Stimulated activated CD4-positive, alpha-beta T cell treated with anti-CD3 and anti-CD28 coated beads, TNF-alpha, amount 100 ng/mL, for 24 hours (primary cell): ENCODE results near the gene TTC33.
"Not testable (repeated sequence)": the region's sequence is repeated elsewhere in the genome, so short reads cannot be mapped to it uniquely, and the experiment has no call there.

Experiments
- DNase-seq, 3 experiments: peaks; one replicate each; pipeline ENCODE4 v3.0.0-alpha.2; 2020; ENCODE audit warnings: low read depth in 3 of 3

The TTC33 gene

GRCh38 chr5:40680741-40681362, 74.9 kb downstream of the TTC33 start:
- DNase-seq, result peak in 1 of 3 experiments; percentile 47

GRCh38 chr5:40679913-40680681, 75.7 kb downstream of the TTC33 start, which contains the start of gene PTGER4:
PTGER4 (plus strand) TSS chr5:40679915; CDS start chr5:40680994, 1,079 bp downstream.
- no peak for DNase-seq

GRCh38 chr5:40679148-40679912, 76.4 kb downstream of the TTC33 start:
- DNase-seq, result peak; percentile 85 to 93 (median 92)

GRCh38 chr5:40678460-40679147, 77.2 kb downstream of the TTC33 start:
- no peak for DNase-seq

GRCh38 chr5:40678026-40678425, 77.7 kb downstream of the TTC33 start:
- no peak for DNase-seq

- no peak for DNase-seq
These were observed 78.3 kb downstream of the TTC33 start for GRCh38 chr5:40677456-40677855.

- no peak for DNase-seq
These were observed 79.0 kb downstream of the TTC33 start for GRCh38 chr5:40676613-40677343.

- DNase-seq, result no peak
These were observed 80.2 kb downstream of the TTC33 start for GRCh38 chr5:40675396-40676133.

- DNase-seq, result no peak
These were observed 81.0 kb downstream of the TTC33 start for GRCh38 chr5:40674661-40675235.

- DNase-seq, result no peak
These were observed 83.3 kb downstream of the TTC33 start for GRCh38 chr5:40672425-40672824.

GRCh38 chr5:40669606-40670390, 86.0 kb downstream of the TTC33 start:
- no peak for DNase-seq

GRCh38 chr5:40667161-40667663, 88.5 kb downstream of the TTC33 start:
- DNase-seq, result no peak

GRCh38 chr5:40666657-40667056, 89.1 kb downstream of the TTC33 start:
- DNase-seq, result no peak

GRCh38 chr5:40665635-40666298, 90.0 kb downstream of the TTC33 start:
- DNase-seq, result no peak

- no peak for DNase-seq
These were observed 95.0 kb downstream of the TTC33 start for GRCh38 chr5:40660751-40661150.

- no peak for DNase-seq
These were observed 99.0 kb downstream of the TTC33 start for GRCh38 chr5:40656766-40657165.

GRCh38 chr5:40656091-40656490, 99.7 kb downstream of the TTC33 start:
- DNase-seq, result not testable (repeated sequence)

GRCh38 chr5:40655138-40655537, 100.6 kb downstream of the TTC33 start:
- no peak for DNase-seq
